ENCODE measurements around the gene GPR137.

GRCh38 chr11:64321026-64321425 is 35.4 kb downstream of the GPR137 start:
- TF ChIP-seq ZNF174 (CRISPR knock-in tag; IDR thresholded peaks at IDR 0.05), result no peak
- TF ChIP-seq ZNF408 (CRISPR knock-in tag; IDR thresholded peaks at IDR 0.05; ENCODE audit: low read depth), result no peak
- TF ChIP-seq BHLHE40 (IDR thresholded peaks at IDR 0.05; ENCODE audit: low read length), result no peak
